C4-2B (cell line): ENCODE data around the gene ANKRD40CL.

Experiments used
- H3K27ac ChIP-seq: fragments of 450-650 bp; 2 replicates; pipeline ENCODE4 v1.5.1; 2017
- ZFX ChIP-seq: fragments of 450-650 bp; IDR thresholded peaks from 2 replicates; pipeline ENCODE4 v1.6.1; 2017
- TF ChIP-seq, protein P1 (sequence below): fragments of 450-650 bp; conservative IDR thresholded peaks from 2 replicates; pipeline ENCODE4 v1.5.1; 2017; ENCODE audit warnings: mild to moderate bottlenecking

Gene ANKRD40CL

DNA sequence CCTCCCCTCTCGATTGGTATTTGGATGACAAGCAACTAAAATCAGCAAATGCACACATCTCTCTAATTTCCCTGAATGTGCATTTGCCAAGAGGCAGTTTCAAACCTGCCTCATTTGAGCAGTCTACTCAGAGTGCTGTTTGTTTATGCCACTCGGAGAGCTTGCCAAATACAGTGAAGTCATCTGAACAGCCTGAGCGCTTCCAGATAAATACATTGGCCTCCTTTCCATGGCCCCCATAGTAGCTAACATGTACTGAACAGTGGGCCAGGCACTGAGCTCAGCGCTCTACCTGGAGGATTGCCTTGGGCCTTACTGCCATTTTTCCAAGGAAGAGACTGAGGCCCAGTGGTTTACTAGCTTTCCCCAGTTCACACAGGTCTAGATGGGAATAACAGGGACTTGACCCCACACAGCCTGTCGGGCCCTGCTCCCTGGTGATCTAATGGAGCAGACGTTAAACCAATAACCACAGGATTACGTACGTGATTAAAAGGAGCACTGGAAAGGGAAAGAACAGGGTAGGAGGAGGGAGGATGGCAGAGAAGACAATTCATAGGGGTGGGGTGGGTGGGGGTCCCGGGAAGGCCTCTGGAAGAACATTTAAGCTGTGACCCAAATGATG is 18.7 kb upstream of the ANKRD40CL start:
- peak overlapping the region; percentile 16; the same call in 1 of the 2 replicates for H3K27ac ChIP-seq
- no peak for TF ChIP-seq ZFX
- TF ChIP-seq, protein P1, sequence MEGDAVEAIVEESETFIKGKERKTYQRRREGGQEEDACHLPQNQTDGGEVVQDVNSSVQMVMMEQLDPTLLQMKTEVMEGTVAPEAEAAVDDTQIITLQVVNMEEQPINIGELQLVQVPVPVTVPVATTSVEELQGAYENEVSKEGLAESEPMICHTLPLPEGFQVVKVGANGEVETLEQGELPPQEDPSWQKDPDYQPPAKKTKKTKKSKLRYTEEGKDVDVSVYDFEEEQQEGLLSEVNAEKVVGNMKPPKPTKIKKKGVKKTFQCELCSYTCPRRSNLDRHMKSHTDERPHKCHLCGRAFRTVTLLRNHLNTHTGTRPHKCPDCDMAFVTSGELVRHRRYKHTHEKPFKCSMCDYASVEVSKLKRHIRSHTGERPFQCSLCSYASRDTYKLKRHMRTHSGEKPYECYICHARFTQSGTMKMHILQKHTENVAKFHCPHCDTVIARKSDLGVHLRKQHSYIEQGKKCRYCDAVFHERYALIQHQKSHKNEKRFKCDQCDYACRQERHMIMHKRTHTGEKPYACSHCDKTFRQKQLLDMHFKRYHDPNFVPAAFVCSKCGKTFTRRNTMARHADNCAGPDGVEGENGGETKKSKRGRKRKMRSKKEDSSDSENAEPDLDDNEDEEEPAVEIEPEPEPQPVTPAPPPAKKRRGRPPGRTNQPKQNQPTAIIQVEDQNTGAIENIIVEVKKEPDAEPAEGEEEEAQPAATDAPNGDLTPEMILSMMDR, result no peak

DNA sequence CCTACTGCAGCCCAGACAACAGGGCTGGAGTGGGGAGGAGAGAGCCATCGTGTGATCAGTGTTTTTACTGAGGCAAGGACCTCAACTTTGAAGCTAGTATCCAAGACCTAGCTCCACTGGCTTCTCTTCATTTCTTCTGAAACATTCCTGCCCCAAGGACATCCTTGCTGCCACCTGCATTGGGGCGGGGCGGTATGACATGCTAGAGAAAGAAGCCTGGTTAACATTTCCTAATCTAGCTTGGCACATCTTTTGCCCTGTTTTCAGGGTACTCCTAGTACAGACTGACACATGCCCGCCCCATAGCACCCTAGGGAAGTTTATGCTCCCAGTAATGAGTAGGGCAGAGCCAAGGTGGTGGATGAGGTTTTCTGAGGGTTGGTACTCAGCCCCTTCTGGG is 17.8 kb upstream of the ANKRD40CL start:
- H3K27ac ChIP-seq, result no peak overlapping the region; the same call in 1 of the 2 replicates
- no peak for TF ChIP-seq ZFX
- TF ChIP-seq, protein P1, result no peak

DNA sequence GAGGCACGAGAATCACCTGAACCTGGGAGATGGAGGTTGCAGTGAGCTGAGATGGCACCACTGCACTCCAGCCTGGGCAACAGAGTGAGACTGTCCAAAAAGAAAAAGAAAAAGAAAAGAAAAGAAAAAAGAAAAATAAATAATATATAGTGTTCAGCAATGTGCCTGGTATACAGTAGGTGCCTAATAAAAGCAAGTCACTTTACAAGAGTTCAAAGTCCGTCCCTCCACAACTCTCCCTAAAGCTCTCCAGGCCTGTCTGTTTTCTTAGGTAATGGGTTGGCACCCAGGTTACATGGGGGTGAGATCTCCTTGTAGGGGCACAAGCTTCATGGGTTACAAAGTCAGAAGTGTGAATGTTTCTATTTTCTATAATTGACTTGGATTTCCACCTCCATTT is 16.6 kb upstream of the ANKRD40CL start:
- H3K27ac ChIP-seq, result no peak overlapping the region
- TF ChIP-seq, protein P1, result no peak

DNA sequence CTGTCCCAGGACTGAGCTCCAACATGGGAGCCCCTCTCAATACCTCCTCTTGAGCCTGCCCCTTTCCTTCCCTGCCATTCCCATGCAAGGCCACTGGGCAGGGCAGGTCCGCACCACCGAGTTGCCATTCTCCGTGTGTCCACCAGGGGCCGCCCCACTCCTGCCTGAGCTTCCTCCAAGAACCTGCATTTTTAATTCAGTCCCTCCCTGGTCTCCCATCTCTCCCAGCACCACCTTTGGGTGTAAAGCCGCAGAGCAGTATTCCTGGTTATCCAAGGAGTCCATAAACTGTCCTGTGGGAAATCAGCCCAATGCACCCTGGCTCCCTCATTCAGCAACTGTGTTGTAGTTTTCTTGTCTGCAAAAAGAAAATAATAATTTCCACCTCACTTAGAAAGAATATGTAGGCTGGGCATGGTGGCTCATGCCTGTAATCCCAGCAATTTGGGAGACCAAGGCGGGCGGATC is 15.9 kb upstream of the ANKRD40CL start:
- H3K27ac ChIP-seq, result no peak overlapping the region
- TF ChIP-seq, protein P1, result peak; percentile 99
- TF ChIP-seq ZFX, result no peak

DNA sequence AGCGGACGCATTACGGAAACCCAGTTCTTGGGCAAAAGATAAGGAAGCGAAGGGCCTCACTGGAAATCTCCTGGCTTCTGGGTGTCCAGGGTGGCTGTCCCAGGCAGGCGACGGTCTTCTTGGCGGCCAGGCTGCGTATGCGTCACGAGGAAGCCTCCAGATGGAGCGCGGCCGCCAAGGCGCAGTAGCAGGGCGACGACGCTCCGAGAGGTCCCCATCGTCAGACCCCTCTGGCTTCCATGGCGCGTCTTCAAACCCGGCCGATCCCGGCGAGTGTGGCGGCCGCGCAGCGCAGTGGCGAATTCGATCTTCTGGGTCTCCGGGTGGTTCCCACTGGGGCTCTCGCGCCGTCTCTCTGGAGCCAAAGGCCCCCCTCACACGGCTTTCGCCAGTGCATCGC is 13.8 kb upstream of the ANKRD40CL start:
- H3K27ac ChIP-seq, result no peak overlapping the region
- TF ChIP-seq, protein P1, result no peak
- no peak for TF ChIP-seq ZFX

DNA sequence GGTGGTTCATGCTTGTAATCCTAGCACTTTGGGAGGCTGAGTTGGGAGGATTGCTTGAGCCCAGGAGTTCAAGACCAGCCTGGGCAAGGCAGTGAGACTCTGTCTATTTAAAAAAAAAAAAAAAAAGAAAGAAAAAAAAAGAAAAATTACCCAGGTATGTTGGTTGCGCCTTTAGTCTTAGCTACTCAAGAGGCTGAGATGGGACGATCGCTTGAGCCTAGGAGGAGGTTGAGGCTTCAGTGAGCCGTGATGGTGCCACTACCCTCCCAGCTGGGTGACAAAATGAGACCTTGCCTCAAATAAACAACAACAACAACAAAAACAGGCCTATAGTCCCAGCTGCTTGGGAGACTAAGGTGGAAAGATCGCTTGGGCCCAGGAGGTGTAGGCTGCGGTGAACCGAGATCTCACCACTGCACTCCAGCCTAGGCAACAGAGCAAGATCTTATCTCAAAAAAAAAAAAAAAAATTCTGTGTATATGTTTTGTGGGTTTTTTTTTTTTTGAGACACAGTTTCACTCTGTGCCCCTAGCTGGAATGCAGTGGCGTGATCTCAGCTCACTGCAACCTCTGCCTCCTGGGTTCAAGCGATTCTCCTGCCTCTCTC is 12.5 kb upstream of the ANKRD40CL start:
- TF ChIP-seq ZFX, result no peak
- TF ChIP-seq, protein P1, result no peak
- H3K27ac ChIP-seq, result no peak overlapping the region

DNA sequence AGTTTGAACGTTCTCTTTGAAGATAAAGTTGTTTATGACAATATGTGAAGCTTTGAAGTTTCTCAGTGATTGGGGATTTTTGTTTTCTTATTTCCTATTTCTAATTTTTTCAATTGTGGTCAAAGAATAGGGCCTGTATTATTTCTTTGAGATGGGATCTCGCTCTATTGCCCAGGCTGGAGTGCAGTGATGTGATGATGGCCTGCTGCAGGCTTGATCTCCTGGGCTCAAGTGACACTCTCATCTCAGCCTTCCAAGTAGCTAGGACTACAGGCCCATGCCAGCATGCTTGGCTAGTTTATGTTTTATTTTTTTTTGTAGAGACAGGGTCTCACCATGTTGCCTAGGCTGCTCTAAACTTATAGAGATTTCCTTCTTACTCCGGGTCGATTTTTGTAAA is 11.7 kb upstream of the ANKRD40CL start:
- TF ChIP-seq, protein P1, result no peak
- TF ChIP-seq ZFX, result no peak
- no peak overlapping the region for H3K27ac ChIP-seq
